Activated CD4-positive, alpha-beta T cell treated with anti-CD3 and anti-CD28 coated beads for 36 hours (primary cell): ENCODE results near the gene FNDC3B. TPM values are rescaled to one million over a fixed set of nuclear protein-coding genes. Genes with fewer than 3 reads are reported as not detected.

ENCODE experiments used
- ATAC-seq: fragments of 200-7000 bp; cut with Tn5 transposase; one replicate; pipeline ENCODE4 v1.10.0; 2021; ENCODE audit warnings: mild to moderate bottlenecking, moderate library complexity
- CTCF ChIA-PET: fragments of 350-600 bp; sonication (Branson Sonifier 250); formaldehyde crosslinking; loops from one replicate; lab custom pipeline; 2021; ENCODE audit warnings: antibody characterized with exemption; lab: Charles Lee
- POLR2A ChIA-PET: fragments of 350-600 bp; sonication (Branson Sonifier 250); formaldehyde crosslinking; loops from one replicate; lab custom pipeline; 2021; ENCODE audit warnings: antibody characterized with exemption, inconsistent platforms; lab: Charles Lee
- DNase-seq: peaks from one replicate; pipeline ENCODE4 v3.0.0-alpha.2; 2020
- H3K27ac Mint-ChIP-seq: one replicate; pipeline ENCODE4 v1.8.0; 2021; ENCODE audit warnings: mixed read lengths
- H3K27me3 Mint-ChIP-seq: one replicate; pipeline ENCODE4 v1.8.0; 2021; ENCODE audit warnings: mixed read lengths
- H3K36me3 Mint-ChIP-seq: one replicate; pipeline ENCODE4 v1.8.0; 2021; ENCODE audit warnings: low read depth, mixed read lengths
- H3K4me1 Mint-ChIP-seq: one replicate; pipeline ENCODE4 v1.8.0; 2021; ENCODE audit warnings: mixed read lengths
- H3K4me3 Mint-ChIP-seq: one replicate; pipeline ENCODE4 v1.8.0; 2021; ENCODE audit warnings: mild to moderate bottlenecking, moderate library complexity, mixed read lengths
- H3K9me3 Mint-ChIP-seq: one replicate; pipeline ENCODE4 v1.8.0; 2021; ENCODE audit warnings: low read depth, mixed read lengths
- intact Hi-C, 2 experiments: fragments of 100-400 bp; cut with DNase I in 1 of 2; cut with micrococcal nuclease in 1 of 2; formaldehyde crosslinking; loops; one replicate each; pipeline versions ENCODE4 v1.14.2 to v1.15.1; 2022 to 2024; cut with DNase I, micrococcal nuclease
- total RNA-seq, 2 experiments: library from RNA; stranded (reverse); gene quantifications; one replicate each; pipeline ENCODE4 v1.2.3, GENCODE V29; 2021

Gene FNDC3B
- total RNA-seq, 2 experiments from 2014 or later = 10.5 to 14.2 TPM

GRCh38 chr3:172396400-172396799 is 357.0 kb downstream of the FNDC3B start:
- Mint-ChIP-seq H3K9me3 (no peaks in the 10 kb centered on the region), H3K27ac (no peak overlapping the region), H3K36me3 (peaks cover 15% of the 10 kb centered on the region), H3K4me3 (no peak overlapping the region), H3K4me1 (no peaks in the 10 kb centered on the region), H3K27me3 (no peaks in the 10 kb centered on the region)
- intact Hi-C loops = no loop called here
- DNase-seq (no peak), ATAC-seq (no peak)
- CTCF ChIA-PET = no interaction called here
- POLR2A ChIA-PET = no interaction called here

- no peak for ATAC-seq
- Mint-ChIP-seq H3K4me1 (no peaks in the 10 kb centered on the region), H3K36me3 (peaks cover 13% of the 10 kb centered on the region), H3K27ac (no peak overlapping the region), H3K9me3 (peaks cover 5% of the 10 kb centered on the region), H3K27me3 (no peaks in the 10 kb centered on the region), H3K4me3 (no peak overlapping the region)
- intact Hi-C loops = no loop called here
- POLR2A ChIA-PET = no interaction called here
- CTCF ChIA-PET = interaction anchor here (0.6 to 1.9 kb wide), 3 partner anchors 9 to 64 kb away, joined by 3 to 4 read pairs (median 4); no protein-coding TSS in a partner anchor
- DNase-seq = no peak
Observed at GRCh38 chr3:172397716-172398405, 358.5 kb downstream of the FNDC3B start.

GRCh38 chr3:172398484-172398883 is 359.1 kb downstream of the FNDC3B start:
- peaks cover 11% of the 10 kb centered on the region for H3K36me3 Mint-ChIP-seq
- no peak overlapping the region for H3K27ac Mint-ChIP-seq
- no peaks in the 10 kb centered on the region for H3K27me3 Mint-ChIP-seq
- CTCF ChIA-PET = interaction anchor here (1.1 to 1.9 kb wide), 2 partner anchors 63 to 198 kb away, joined by 4 to 6 read pairs; no protein-coding TSS in a partner anchor
- no peaks in the 10 kb centered on the region for H3K4me1 Mint-ChIP-seq
- H3K9me3 Mint-ChIP-seq = peaks cover 7% of the 10 kb centered on the region
- ATAC-seq (no peak), DNase-seq (no peak)
- POLR2A ChIA-PET = no interaction called here
- H3K4me3 Mint-ChIP-seq = no peak overlapping the region
- intact Hi-C loops = no loop called here

GRCh38 chr3:172402090-172402489 is 362.7 kb downstream of the FNDC3B start:
- POLR2A ChIA-PET = no interaction called here
- peaks cover 7% of the 10 kb centered on the region for H3K9me3 Mint-ChIP-seq
- H3K36me3 Mint-ChIP-seq = peaks cover 9% of the 10 kb centered on the region
- H3K27me3 Mint-ChIP-seq = no peaks in the 10 kb centered on the region
- no peak overlapping the region for H3K4me3 Mint-ChIP-seq
- DNase-seq (no peak), ATAC-seq (no peak)
- no peaks in the 10 kb centered on the region for H3K4me1 Mint-ChIP-seq
- intact Hi-C loops = no loop called here
- CTCF ChIA-PET = no interaction called here
- no peak overlapping the region for H3K27ac Mint-ChIP-seq

GRCh38 chr3:172402892-172403643 is 363.7 kb downstream of the FNDC3B start:
- peaks cover 7% of the 10 kb centered on the region for H3K9me3 Mint-ChIP-seq
- H3K4me1 Mint-ChIP-seq = no peaks in the 10 kb centered on the region
- H3K4me3 Mint-ChIP-seq = no peak overlapping the region
- intact Hi-C loops = no loop called here
- ChIA-PET POLR2A (no interaction called here), CTCF (interaction anchor here (1.0 kb wide), 2 partner anchors 264 to 267 kb away, joined by 3 read pairs; no protein-coding TSS in a partner anchor)
- H3K27ac Mint-ChIP-seq = no peak overlapping the region
- ATAC-seq = no peak
- peaks cover 9% of the 10 kb centered on the region for H3K36me3 Mint-ChIP-seq
- H3K27me3 Mint-ChIP-seq = no peaks in the 10 kb centered on the region
- DNase-seq = no peak

- DNase-seq (no peak), ATAC-seq (no peak)
- intact Hi-C loops = no loop called here
- ChIA-PET CTCF (interaction anchor here (0.7 kb wide), 1 partner anchor 26 kb away, joined by 3 read pairs; no protein-coding TSS in a partner anchor), POLR2A (no interaction called here)
- Mint-ChIP-seq H3K36me3 (peaks cover 7% of the 10 kb centered on the region), H3K4me1 (no peaks in the 10 kb centered on the region), H3K27ac (no peak overlapping the region), H3K9me3 (peaks cover 7% of the 10 kb centered on the region), H3K27me3 (no peaks in the 10 kb centered on the region), H3K4me3 (no peak overlapping the region)
Observed at GRCh38 chr3:172404237-172404962, 365.0 kb downstream of the FNDC3B start.

GRCh38 chr3:172405914-172406313 is 366.5 kb downstream of the FNDC3B start:
- Mint-ChIP-seq H3K36me3 (peaks cover 5% of the 10 kb centered on the region), H3K27ac (no peak overlapping the region), H3K27me3 (no peaks in the 10 kb centered on the region), H3K4me1 (no peaks in the 10 kb centered on the region), H3K9me3 (peaks cover 7% of the 10 kb centered on the region), H3K4me3 (no peak overlapping the region)
- POLR2A ChIA-PET = no interaction called here
- DNase-seq (no peak), ATAC-seq (no peak)
- intact Hi-C loops = no loop called here
- CTCF ChIA-PET = no interaction called here

GRCh38 chr3:172407872-172408271 is 368.5 kb downstream of the FNDC3B start:
- DNase-seq = no peak
- POLR2A ChIA-PET = no interaction called here
- H3K9me3 Mint-ChIP-seq = peaks cover 2% of the 10 kb centered on the region

GRCh38 chr3:172410702-172411477 is 371.5 kb downstream of the FNDC3B start:
- H3K4me3 Mint-ChIP-seq = no peak overlapping the region
- no peaks in the 10 kb centered on the region for H3K9me3 Mint-ChIP-seq
- no peak overlapping the region for H3K27ac Mint-ChIP-seq
- DNase-seq (no peak), ATAC-seq (no peak)
- ChIA-PET CTCF (interaction anchor here (1.4 kb wide), 1 partner anchor 78 kb away, joined by 3 read pairs; no protein-coding TSS in a partner anchor), POLR2A (no interaction called here)
- no peaks in the 10 kb centered on the region for H3K36me3 Mint-ChIP-seq
- H3K4me1 Mint-ChIP-seq = no peaks in the 10 kb centered on the region
- peaks cover 15% of the 10 kb centered on the region for H3K27me3 Mint-ChIP-seq
- intact Hi-C loops = no loop called here

More at GRCh38 chr3:172407872-172408271, 368.5 kb downstream of the FNDC3B start:
- ATAC-seq = no peak
- CTCF ChIA-PET = interaction anchor here (1.3 kb wide), 1 partner anchor 66 kb away, joined by 3 read pairs; no protein-coding TSS in a partner anchor
- H3K4me1 Mint-ChIP-seq = no peaks in the 10 kb centered on the region
- no peak overlapping the region for H3K27ac Mint-ChIP-seq
- intact Hi-C loops = no loop called here
- H3K4me3 Mint-ChIP-seq = no peak overlapping the region
- H3K36me3 Mint-ChIP-seq = no peaks in the 10 kb centered on the region
- H3K27me3 Mint-ChIP-seq = no peaks in the 10 kb centered on the region

- ChIA-PET POLR2A (no interaction called here), CTCF (no interaction called here)
- Mint-ChIP-seq H3K27me3 (peaks cover 18% of the 10 kb centered on the region), H3K4me3 (no peak overlapping the region), H3K9me3 (no peaks in the 10 kb centered on the region), H3K27ac (no peak overlapping the region), H3K36me3 (no peaks in the 10 kb centered on the region), H3K4me1 (no peaks in the 10 kb centered on the region)
- DNase-seq (no peak), ATAC-seq (no peak)
- intact Hi-C loops = no loop called here
Observed at GRCh38 chr3:172411478-172411947, 372.1 kb downstream of the FNDC3B start.
